Mesenchymal stem cell (in vitro differentiated cells and primary cell): ENCODE measurements around the gene ARHGEF17.

Experiments
- DNase-seq: peaks from one replicate; pipeline ENCODE4 v3.0.0-alpha.2; 2013
- H2AFZ ChIP-seq: one replicate; pipeline ENCODE4 v1.6.1; 2013; ENCODE audit warnings: low read depth, mild to moderate bottlenecking, control low read depth, inconsistent platforms, low read length, moderate library complexity
- H2AK5ac ChIP-seq: 2 replicates; pipeline ENCODE4 v1.6.1; 2013; ENCODE audit warnings: low read length, moderate library complexity, mild to moderate bottlenecking, inconsistent platforms; ENCODE audit not compliant: severe bottlenecking
- H2BK120ac ChIP-seq: one replicate; pipeline ENCODE4 v1.6.1; 2013; ENCODE audit warnings: low read depth, mild to moderate bottlenecking, inconsistent platforms, low read length, moderate library complexity
- H2BK12ac ChIP-seq, 2 experiments: one replicate each; pipeline ENCODE4 v1.6.1; 2013; ENCODE audit warnings: inconsistent platforms in 2 of 2, low read length in 2 of 2, mild to moderate bottlenecking in 2 of 2, moderate library complexity in 2 of 2, control low read depth in 1 of 2
- H2BK15ac ChIP-seq: one replicate; pipeline ENCODE4 v1.6.1; 2013; ENCODE audit warnings: mild to moderate bottlenecking, low read depth, inconsistent platforms; ENCODE audit not compliant: poor library complexity, severe bottlenecking
- H2BK5ac ChIP-seq: 2 replicates; pipeline ENCODE4 v1.6.1; 2013; ENCODE audit warnings: low read depth, mild to moderate bottlenecking, low read length, control low read depth, inconsistent platforms; ENCODE audit not compliant: poor library complexity, severe bottlenecking
- H3K14ac ChIP-seq, 2 experiments: one replicate each; pipeline ENCODE4 v1.6.1; 2013; ENCODE audit warnings: inconsistent platforms in 2 of 2, low read length in 2 of 2, control low read depth in 1 of 2, mild to moderate bottlenecking in 1 of 2, moderate library complexity in 1 of 2
- H3K18ac ChIP-seq, 2 experiments: one replicate each; pipeline ENCODE4 v1.6.1; 2013; ENCODE audit warnings: inconsistent platforms in 2 of 2, low read length in 2 of 2, control low read depth in 1 of 2, low read depth in 1 of 2, mild to moderate bottlenecking in 1 of 2
- H3K23ac ChIP-seq, 2 experiments: one replicate each; pipeline ENCODE4 v1.6.1; 2013; ENCODE audit warnings: inconsistent platforms in 2 of 2, low read length in 2 of 2, mild to moderate bottlenecking in 2 of 2, moderate library complexity in 2 of 2, control low read depth in 1 of 2
- H3K27ac ChIP-seq: 2 replicates; pipeline ENCODE4 v1.5.1; 2013; ENCODE audit warnings: mild to moderate bottlenecking, moderate library complexity, low read length, control low read depth, inconsistent platforms; ENCODE audit not compliant: poor library complexity, severe bottlenecking
- H3K27me3 ChIP-seq, 2 experiments: 2 replicates each; pipeline versions ENCODE4 v1.6.1 to v1.7.0; 2013; ENCODE audit warnings: low read length in 2 of 2, mild to moderate bottlenecking in 2 of 2, moderate library complexity in 2 of 2, control low read depth in 1 of 2, inconsistent platforms in 1 of 2; ENCODE audit not compliant: control insufficient read depth in 1 of 2, insufficient read depth in 1 of 2
- H3K36me3 ChIP-seq, 2 experiments: 2 replicates each; pipeline versions ENCODE4 v1.6.1 to v1.7.0; 2013; ENCODE audit warnings: low read length in 2 of 2, control low read depth in 1 of 2, inconsistent platforms in 1 of 2, low read depth in 1 of 2, mild to moderate bottlenecking in 1 of 2; ENCODE audit not compliant: insufficient read depth in 2 of 2, control insufficient read depth in 1 of 2
- H3K4ac ChIP-seq, 2 experiments: one replicate each; pipeline ENCODE4 v1.6.1; 2013; ENCODE audit warnings: inconsistent platforms in 2 of 2, low read length in 2 of 2, mild to moderate bottlenecking in 2 of 2, moderate library complexity in 2 of 2, control low read depth in 1 of 2, low read depth in 1 of 2
- H3K4me1 ChIP-seq: 2 replicates; pipeline ENCODE4 v1.6.1; 2013; ENCODE audit warnings: low read depth, low read length, control low read depth; ENCODE audit not compliant: control insufficient read depth, insufficient read depth
- H3K4me2 ChIP-seq: 2 replicates; pipeline ENCODE4 v1.6.1; 2013; ENCODE audit warnings: low read length, mild to moderate bottlenecking, inconsistent platforms; ENCODE audit not compliant: poor library complexity, severe bottlenecking
- H3K4me3 ChIP-seq, 2 experiments: 2 replicates each; pipeline versions ENCODE4 v1.5.1 to v1.7.0; 2013; ENCODE audit warnings: low read length in 2 of 2, mild to moderate bottlenecking in 2 of 2, control low read depth in 1 of 2, low read depth in 1 of 2; ENCODE audit not compliant: insufficient read depth in 1 of 2
- H3K79me1 ChIP-seq: replicated peaks from 2 replicates; pipeline ENCODE4 v1.6.1; 2013; ENCODE audit warnings: mild to moderate bottlenecking, control low read depth, low read length, inconsistent platforms; ENCODE audit not compliant: poor library complexity, severe bottlenecking
- H3K9ac ChIP-seq: 2 replicates; pipeline ENCODE4 v1.7.0; 2013; ENCODE audit warnings: mild to moderate bottlenecking, low read length, moderate library complexity
- H3K9me3 ChIP-seq: 2 replicates; pipeline ENCODE4 v1.7.0; 2013; ENCODE audit warnings: mild to moderate bottlenecking, low read length; ENCODE audit not compliant: control insufficient read depth
- H4K8ac ChIP-seq: one replicate; pipeline ENCODE4 v1.6.1; 2013; ENCODE audit warnings: inconsistent platforms, mild to moderate bottlenecking, low read length, moderate library complexity
- H4K91ac ChIP-seq: one replicate; pipeline ENCODE4 v1.6.1; 2013; ENCODE audit warnings: mild to moderate bottlenecking, low read length, inconsistent platforms
- WGBS: methylation state at CpG from one replicate; pipeline ENCODE4 v1.1.7; 2013; ENCODE audit warnings: mixed read lengths; 5-methylcytosine and 5-hydroxymethylcytosine counted together

The ARHGEF17 gene

GRCh38 chr11:73307323-73308002, 613 bp upstream of the ARHGEF17 start:
- H2AK5ac ChIP-seq: no peak overlapping the region
- peak overlapping the region; percentile 95 for H4K91ac ChIP-seq
- H2AFZ ChIP-seq: peak overlapping the region; percentile 18
- peak overlapping the region; percentile 80 to 89 for H3K4me3 ChIP-seq
- peak overlapping the region; percentile 98 for H3K4me2 ChIP-seq
- H3K14ac ChIP-seq: peak overlapping the region in 1 of 2 experiments; percentile 87
- H3K9ac ChIP-seq: peak overlapping the region; percentile 98
- H2BK12ac ChIP-seq: peak overlapping the region; percentile 38 to 89
- peak overlapping the region; percentile 74 for H2BK5ac ChIP-seq
- no peaks in the 10 kb centered on the region for H3K9me3 ChIP-seq
- peak overlapping the region; percentile 79 to 99 for H3K18ac ChIP-seq
- peak overlapping the region; percentile 98 for H2BK15ac ChIP-seq
- H3K23ac ChIP-seq: peak overlapping the region in 1 of 2 experiments; percentile 90
- peaks cover 18 to 19% of the 10 kb centered on the region in 2 experiments for H3K36me3 ChIP-seq
- no peaks in the 10 kb centered on the region for H3K79me1 ChIP-seq
- WGBS: under 1% methylated on average over 44 of the region's 56 CpGs
- H3K4ac ChIP-seq: peak overlapping the region; percentile 5 to 78
- H3K27me3 ChIP-seq: no peaks in the 10 kb centered on the region
- peaks cover 36% of the 10 kb centered on the region for H3K4me1 ChIP-seq
- peak overlapping the region; percentile 78 for H4K8ac ChIP-seq
- no peak overlapping the region for H2BK120ac ChIP-seq
- peak overlapping the region; percentile 86 for H3K27ac ChIP-seq
- DNase-seq: peak; percentile 98

GRCh38 chr11:73308961-73309919, 1.2 kb downstream of the ARHGEF17 start:
- H3K23ac ChIP-seq: peak overlapping the region; percentile 44 to 94
- H2BK12ac ChIP-seq: peak overlapping the region; percentile 43 to 65
- H2BK5ac ChIP-seq: peak overlapping the region; percentile 100
- peaks cover 18 to 26% of the 10 kb centered on the region in 2 experiments for H3K36me3 ChIP-seq
- WGBS: 3% methylated on average over 63 of the region's 78 CpGs
- H3K27ac ChIP-seq: peak overlapping the region; percentile 94
- no peak overlapping the region for H2AFZ ChIP-seq
- H3K14ac ChIP-seq: peak overlapping the region in 1 of 2 experiments; percentile 96
- peaks cover 51% of the 10 kb centered on the region for H3K4me1 ChIP-seq
- H2BK120ac ChIP-seq: peak overlapping the region; percentile 99
- H3K27me3 ChIP-seq: no peaks in the 10 kb centered on the region
- H3K9ac ChIP-seq: peak overlapping the region; percentile 98
- H4K8ac ChIP-seq: peak overlapping the region; percentile 95
- peak overlapping the region; percentile 99 for H3K18ac ChIP-seq
- H3K4me2 ChIP-seq: peak overlapping the region; percentile 98
- peak overlapping the region; percentile 98 to 100 for H3K4ac ChIP-seq
- peak overlapping the region; percentile 89 for H2BK15ac ChIP-seq
- H3K79me1 ChIP-seq: no peaks in the 10 kb centered on the region
- peak overlapping the region; percentile 80 to 89 for H3K4me3 ChIP-seq
- H4K91ac ChIP-seq: peak overlapping the region; percentile 99
- H2AK5ac ChIP-seq: peak overlapping the region; percentile 93
- H3K9me3 ChIP-seq: no peaks in the 10 kb centered on the region
- DNase-seq: peak; percentile 98

- Histone ChIP-seq H3K79me1 (no peaks in the 10 kb centered on the region), H2BK120ac (no peak overlapping the region), H3K18ac (peak overlapping the region; percentile 64 to 77), H3K9ac (peak overlapping the region; percentile 98), H4K91ac (no peak overlapping the region), H2BK5ac (no peak overlapping the region), H2AK5ac (peak overlapping the region; percentile 9), H2BK15ac (no peak overlapping the region), H3K4me3 (peak overlapping the region; percentile 26 to 89), H2AFZ (no peak overlapping the region), H3K36me3 (peaks cover 24 to 27% of the 10 kb centered on the region in 2 experiments), H4K8ac (no peak overlapping the region), H3K4me2 (peak overlapping the region; percentile 98), H3K27me3 (no peaks in the 10 kb centered on the region), H3K23ac (no peak overlapping the region), H3K4ac (peak overlapping the region in 1 of 2 experiments; percentile 35), H2BK12ac (no peak overlapping the region), H3K9me3 (no peaks in the 10 kb centered on the region), H3K14ac (no peak overlapping the region), H3K4me1 (peaks cover 57% of the 10 kb centered on the region), H3K27ac (peak overlapping the region; percentile 94)
- no peak for DNase-seq
- WGBS: 86% methylated on average over 16 of the region's 16 CpGs
Measured at GRCh38 chr11:73310076-73310475, 2.0 kb downstream of the ARHGEF17 start.
